Measurements from ENCODE around the gene TTC34.
"Not testable (repeated sequence)": the region's sequence is repeated elsewhere in the genome, so short reads cannot be mapped to it uniquely, and the experiment has no call there.

The TTC34 gene

GRCh38 chr1:2755426-2755825 is 46.1 kb downstream of the TTC34 start:
- not testable (repeated sequence) for H3K4me2 ChIP-seq (ENCODE audit: insufficient read depth, low read length, poor library complexity, severe bottlenecking); DNase-seq (ENCODE audit: low spot score); H3K18ac ChIP-seq (ENCODE audit: low read length); H3K79me1 ChIP-seq (ENCODE audit: low read depth, low read length); H2AK5ac ChIP-seq (ENCODE audit: low read depth, low read length); H3K9ac ChIP-seq (ENCODE audit: low read depth, low read length, poor library complexity); H3K23ac ChIP-seq (ENCODE audit: low read depth, low read length, poor library complexity); H2BK120ac ChIP-seq (ENCODE audit: low read depth, low read length); H3K27ac ChIP-seq (replicated peaks; ENCODE audit: low read length); H2BK12ac ChIP-seq (ENCODE audit: low read length); H3K4me3 ChIP-seq (ENCODE audit: low read length in 2 of 2); H2BK5ac ChIP-seq (ENCODE audit: low read length); H3K4me1 ChIP-seq (ENCODE audit: control insufficient read depth in 2 of 2, insufficient read depth in 1 of 2, low read depth in 1 of 2, low read length in 2 of 2); H2AFZ ChIP-seq (ENCODE audit: low read length); H4K91ac ChIP-seq (ENCODE audit: low read depth, low read length, poor library complexity); H3K36me3 ChIP-seq (replicated peaks in 1 of 2; ENCODE audit: control insufficient read depth in 2 of 2, insufficient read depth in 2 of 2, low read length in 2 of 2); H3K4ac ChIP-seq (ENCODE audit: low read length); H4K8ac ChIP-seq (ENCODE audit: low read depth, low read length); H3K27me3 ChIP-seq (ENCODE audit: control insufficient read depth in 3 of 3, insufficient read depth in 3 of 3, low read depth in 1 of 3, low read length in 3 of 3); H3K9me3 ChIP-seq (replicated peaks in 1 of 2; ENCODE audit: control insufficient read depth in 2 of 2, insufficient read depth in 1 of 2, low read depth in 1 of 2, low read length in 2 of 2); H3K14ac ChIP-seq (ENCODE audit: low read length); H2BK15ac ChIP-seq (ENCODE audit: low read length)
- no CpG with 5 or more reads among the region's 14 CpGs for WGBS, 2 donors (ENCODE audit: extremely low coverage in 2 of 2, insufficient read length in 2 of 2, insufficient replicate concordance in 1 of 2)

DNA sequence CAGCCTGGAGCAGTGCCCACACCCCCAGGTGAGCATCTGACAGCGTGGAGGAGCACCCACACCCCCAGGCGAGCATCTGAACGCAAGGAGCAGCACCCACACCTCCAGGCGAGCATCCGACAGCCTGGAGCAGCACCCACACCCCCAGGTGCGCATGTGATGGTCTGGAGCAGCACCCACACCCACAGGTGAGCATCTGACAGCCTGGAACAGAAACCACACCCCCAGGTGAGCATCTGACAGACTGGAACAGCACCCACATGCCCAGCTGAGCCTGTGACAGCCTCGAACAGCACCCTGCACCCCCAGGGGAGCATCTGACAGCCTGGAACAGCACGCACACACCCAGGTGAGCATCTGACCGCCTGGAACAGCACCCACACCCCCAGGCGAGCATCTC is 46.9 kb downstream of the TTC34 start:
- H3K9ac ChIP-seq (ENCODE audit: low read depth, low read length, poor library complexity); H4K8ac ChIP-seq (ENCODE audit: low read depth, low read length); H3K27me3 ChIP-seq (ENCODE audit: control insufficient read depth in 3 of 3, insufficient read depth in 3 of 3, low read depth in 1 of 3, low read length in 3 of 3); H3K4me3 ChIP-seq (ENCODE audit: low read length in 2 of 2); H3K23ac ChIP-seq (ENCODE audit: low read depth, low read length, poor library complexity); H3K18ac ChIP-seq (ENCODE audit: low read length); H3K79me1 ChIP-seq (ENCODE audit: low read depth, low read length); H2BK120ac ChIP-seq (ENCODE audit: low read depth, low read length); H3K4me1 ChIP-seq (ENCODE audit: control insufficient read depth in 2 of 2, insufficient read depth in 1 of 2, low read depth in 1 of 2, low read length in 2 of 2); H3K36me3 ChIP-seq (replicated peaks in 1 of 2; ENCODE audit: control insufficient read depth in 2 of 2, insufficient read depth in 2 of 2, low read length in 2 of 2); H2BK5ac ChIP-seq (ENCODE audit: low read length); DNase-seq (ENCODE audit: low spot score); H4K91ac ChIP-seq (ENCODE audit: low read depth, low read length, poor library complexity); H2AFZ ChIP-seq (ENCODE audit: low read length); H3K4me2 ChIP-seq (ENCODE audit: insufficient read depth, low read length, poor library complexity, severe bottlenecking); H3K14ac ChIP-seq (ENCODE audit: low read length); H3K27ac ChIP-seq (replicated peaks; ENCODE audit: low read length); H2BK15ac ChIP-seq (ENCODE audit: low read length); H2BK12ac ChIP-seq (ENCODE audit: low read length); H2AK5ac ChIP-seq (ENCODE audit: low read depth, low read length); H3K9me3 ChIP-seq (replicated peaks in 1 of 2; ENCODE audit: control insufficient read depth in 2 of 2, insufficient read depth in 1 of 2, low read depth in 1 of 2, low read length in 2 of 2); H3K4ac ChIP-seq (ENCODE audit: low read length): not testable (repeated sequence)
- no CpG with 5 or more reads among the region's 10 CpGs for WGBS, 2 donors (ENCODE audit: extremely low coverage in 2 of 2, insufficient read length in 2 of 2, insufficient replicate concordance in 1 of 2)

GRCh38 chr1:2752503-2752902 is 49.0 kb downstream of the TTC34 start:
- not testable (repeated sequence) for H2BK5ac ChIP-seq (ENCODE audit: low read length); H3K27ac ChIP-seq (replicated peaks; ENCODE audit: low read length); H3K9me3 ChIP-seq (replicated peaks in 1 of 2; ENCODE audit: control insufficient read depth in 2 of 2, insufficient read depth in 1 of 2, low read depth in 1 of 2, low read length in 2 of 2); H3K4me1 ChIP-seq (ENCODE audit: control insufficient read depth in 2 of 2, insufficient read depth in 1 of 2, low read depth in 1 of 2, low read length in 2 of 2); H3K23ac ChIP-seq (ENCODE audit: low read depth, low read length, poor library complexity); H3K18ac ChIP-seq (ENCODE audit: low read length); H3K4me3 ChIP-seq (ENCODE audit: low read length in 2 of 2); H2BK15ac ChIP-seq (ENCODE audit: low read length); H3K14ac ChIP-seq (ENCODE audit: low read length); H2AFZ ChIP-seq (ENCODE audit: low read length); H2BK120ac ChIP-seq (ENCODE audit: low read depth, low read length); H4K8ac ChIP-seq (ENCODE audit: low read depth, low read length); H2BK12ac ChIP-seq (ENCODE audit: low read length); DNase-seq (ENCODE audit: low spot score); H2AK5ac ChIP-seq (ENCODE audit: low read depth, low read length); H3K79me1 ChIP-seq (ENCODE audit: low read depth, low read length); H3K27me3 ChIP-seq (ENCODE audit: control insufficient read depth in 3 of 3, insufficient read depth in 3 of 3, low read depth in 1 of 3, low read length in 3 of 3); H3K36me3 ChIP-seq (replicated peaks in 1 of 2; ENCODE audit: control insufficient read depth in 2 of 2, insufficient read depth in 2 of 2, low read length in 2 of 2); H4K91ac ChIP-seq (ENCODE audit: low read depth, low read length, poor library complexity); H3K4me2 ChIP-seq (ENCODE audit: insufficient read depth, low read length, poor library complexity, severe bottlenecking); H3K9ac ChIP-seq (ENCODE audit: low read depth, low read length, poor library complexity); H3K4ac ChIP-seq (ENCODE audit: low read length)
- no CpG with 5 or more reads among the region's 8 CpGs for WGBS, 2 donors (ENCODE audit: extremely low coverage in 2 of 2, insufficient read length in 2 of 2, insufficient replicate concordance in 1 of 2)

- not testable (repeated sequence) for H3K4me2 ChIP-seq (ENCODE audit: insufficient read depth, low read length, poor library complexity, severe bottlenecking); H3K36me3 ChIP-seq (replicated peaks in 1 of 2; ENCODE audit: control insufficient read depth in 2 of 2, insufficient read depth in 2 of 2, low read length in 2 of 2); H3K27ac ChIP-seq (replicated peaks; ENCODE audit: low read length); H2BK12ac ChIP-seq (ENCODE audit: low read length); H2AK5ac ChIP-seq (ENCODE audit: low read depth, low read length); H3K9me3 ChIP-seq (replicated peaks in 1 of 2; ENCODE audit: control insufficient read depth in 2 of 2, insufficient read depth in 1 of 2, low read depth in 1 of 2, low read length in 2 of 2); H4K91ac ChIP-seq (ENCODE audit: low read depth, low read length, poor library complexity); DNase-seq (ENCODE audit: low spot score); H3K4me3 ChIP-seq (ENCODE audit: low read length in 2 of 2); H2BK5ac ChIP-seq (ENCODE audit: low read length); H3K27me3 ChIP-seq (ENCODE audit: control insufficient read depth in 3 of 3, insufficient read depth in 3 of 3, low read depth in 1 of 3, low read length in 3 of 3); H3K4me1 ChIP-seq (ENCODE audit: control insufficient read depth in 2 of 2, insufficient read depth in 1 of 2, low read depth in 1 of 2, low read length in 2 of 2); H3K14ac ChIP-seq (ENCODE audit: low read length); H2AFZ ChIP-seq (ENCODE audit: low read length); H3K23ac ChIP-seq (ENCODE audit: low read depth, low read length, poor library complexity); H3K79me1 ChIP-seq (ENCODE audit: low read depth, low read length); H3K4ac ChIP-seq (ENCODE audit: low read length); H2BK15ac ChIP-seq (ENCODE audit: low read length); H2BK120ac ChIP-seq (ENCODE audit: low read depth, low read length); H3K18ac ChIP-seq (ENCODE audit: low read length); H3K9ac ChIP-seq (ENCODE audit: low read depth, low read length, poor library complexity); H4K8ac ChIP-seq (ENCODE audit: low read depth, low read length)
- WGBS, 2 donors (ENCODE audit: extremely low coverage in 2 of 2, insufficient read length in 2 of 2, insufficient replicate concordance in 1 of 2), result no CpG with 5 or more reads among the region's 13 CpGs
Observed at GRCh38 chr1:2751866-2752265, 49.6 kb downstream of the TTC34 start.
